GM19438 (cell line): ENCODE measurements around the gene C11orf91.
"Not testable (repeated sequence)": the region's sequence is repeated elsewhere in the genome, so short reads cannot be mapped to it uniquely, and the experiment has no call there.

Experiments used
- ATAC-seq: cut with Tn5 transposase; IDR thresholded peaks from one replicate; pipeline ENCODE4 v1.9.1; 2021; ENCODE audit warnings: low read depth; ENCODE audit not compliant: unreplicated experiment

Gene C11orf91, protein sequence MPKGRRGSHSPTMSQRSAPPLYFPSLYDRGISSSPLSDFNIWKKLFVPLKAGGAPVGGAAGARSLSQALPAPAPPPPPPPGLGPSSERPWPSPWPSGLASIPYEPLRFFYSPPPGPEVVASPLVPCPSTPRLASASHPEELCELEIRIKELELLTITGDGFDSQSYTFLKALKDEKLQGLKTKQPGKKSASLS

DNA sequence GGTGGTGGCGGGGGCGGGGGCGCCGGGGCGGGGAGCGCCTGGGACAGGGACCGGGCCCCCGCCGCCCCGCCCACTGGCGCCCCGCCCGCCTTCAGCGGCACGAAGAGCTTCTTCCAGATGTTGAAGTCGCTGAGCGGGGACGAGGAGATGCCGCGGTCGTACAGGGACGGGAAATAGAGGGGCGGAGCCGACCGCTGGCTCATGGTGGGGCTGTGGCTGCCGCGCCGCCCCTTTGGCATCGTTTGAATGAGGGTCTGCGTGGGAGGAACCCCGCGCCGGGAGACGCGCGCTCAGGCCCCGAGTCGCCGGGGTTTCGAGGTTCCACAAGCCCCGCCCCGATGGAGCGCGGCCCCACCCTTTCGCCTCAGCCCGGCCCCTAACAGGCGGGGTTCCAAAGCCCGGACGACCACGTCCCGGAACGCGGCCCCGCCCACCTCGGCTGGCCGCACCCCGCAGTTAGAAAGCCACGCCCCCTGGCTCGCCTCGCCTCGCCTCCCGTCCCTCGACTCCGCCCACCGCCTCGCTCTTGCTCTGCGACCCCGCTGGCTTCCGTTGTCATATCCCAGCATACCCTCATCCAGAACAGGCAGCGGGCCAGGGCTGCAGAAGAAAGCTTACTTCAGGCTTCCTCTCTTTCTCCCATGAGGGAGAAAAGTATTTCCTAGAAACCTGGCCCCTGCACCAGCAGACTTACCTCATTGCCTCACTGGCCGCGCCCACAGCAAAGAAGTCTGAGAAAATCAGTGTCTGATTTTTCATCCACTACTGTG lies at the start of gene C11orf91:
Gene C11orf91 (minus strand): TSS at position 325 of the 770 bp plus-strand sequence. CDS start 86 bp downstream, at position 239.
- ATAC-seq: peak; percentile 82

DNA sequence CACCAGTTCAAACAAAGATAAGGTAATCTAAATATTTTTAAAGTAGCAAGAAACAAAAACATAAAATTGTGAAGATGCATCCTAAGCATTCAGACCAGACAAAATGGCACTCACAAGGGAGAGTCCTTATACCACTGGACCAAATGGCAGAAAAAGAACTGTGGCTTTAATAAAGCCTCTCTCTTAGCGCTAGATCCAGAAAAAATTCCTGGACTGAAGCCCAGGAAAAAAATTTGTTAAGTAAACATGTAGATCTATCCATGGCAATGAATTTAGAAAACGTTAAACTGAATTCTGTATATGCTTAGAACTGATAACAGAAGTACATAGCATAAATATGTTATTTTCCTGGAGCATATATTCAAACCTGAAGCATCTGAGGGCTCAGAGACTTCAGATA lies 47.4 kb upstream of the C11orf91 start:
- no peak for ATAC-seq

DNA sequence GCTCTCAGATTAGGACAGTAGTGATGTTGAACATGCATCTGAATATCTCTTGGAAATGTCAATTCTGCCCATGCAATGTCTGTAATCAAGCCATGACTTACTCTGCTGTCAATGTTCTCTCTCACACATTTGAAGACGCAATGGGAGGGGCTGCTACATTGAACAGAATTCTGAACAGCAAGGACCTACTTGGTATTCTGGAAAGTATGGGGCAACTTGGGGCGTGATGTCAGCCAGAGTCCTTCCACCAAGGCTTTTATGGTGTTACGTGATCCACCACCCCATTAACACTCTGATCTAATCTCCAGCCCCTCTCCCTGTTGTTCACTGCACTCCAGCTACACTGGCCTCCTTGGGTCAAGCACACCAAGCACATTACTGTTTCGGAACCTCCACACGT lies 42.7 kb upstream of the C11orf91 start:
- no peak for ATAC-seq

DNA sequence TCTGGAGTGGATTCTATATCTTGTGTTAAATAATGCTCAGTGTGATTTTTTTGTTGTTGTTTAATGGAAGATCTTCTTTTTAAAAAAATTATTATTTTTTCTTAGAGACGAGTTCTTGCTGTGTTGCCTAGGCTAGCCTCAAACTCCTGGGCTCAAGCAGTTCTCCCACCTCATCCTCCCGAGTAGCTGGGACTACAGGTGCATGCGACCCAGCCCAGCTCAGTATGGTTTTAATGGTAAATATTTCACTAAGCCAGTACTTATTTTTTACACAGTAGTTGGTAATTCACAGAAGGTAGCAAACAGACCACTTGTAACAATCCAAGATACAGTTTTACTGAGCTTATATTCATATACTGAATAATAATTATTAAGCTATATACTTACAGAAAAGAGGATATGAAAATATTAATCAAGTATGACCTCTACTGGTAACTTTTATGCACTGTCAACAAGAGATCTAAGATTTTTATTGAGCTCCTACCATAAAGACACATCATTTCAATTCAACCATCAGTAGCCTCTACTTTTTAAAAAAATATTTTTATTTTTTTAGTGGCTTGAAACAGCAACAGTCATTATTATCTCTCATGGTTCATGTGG lies 41.7 kb upstream of the C11orf91 start:
- no peak for ATAC-seq

DNA sequence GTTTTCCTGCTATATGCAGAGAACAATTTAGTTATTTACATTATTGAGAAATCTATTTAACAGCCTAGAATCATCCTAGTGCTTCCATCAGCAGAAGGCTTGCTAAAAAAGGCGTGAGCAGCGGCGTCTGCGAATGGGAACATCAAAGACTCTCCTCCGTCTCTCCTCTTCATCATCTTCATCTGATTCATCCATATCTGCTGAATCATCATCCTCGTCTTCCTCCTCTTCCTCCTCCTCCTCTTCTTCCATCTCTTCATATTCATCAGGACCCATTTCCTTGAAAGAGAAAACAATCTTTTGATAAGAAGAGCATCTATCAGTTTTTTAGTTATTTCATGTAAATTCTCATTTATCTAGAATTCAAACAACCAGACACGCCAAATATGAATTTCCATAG lies 41.2 kb upstream of the C11orf91 start:
- ATAC-seq: no peak

DNA sequence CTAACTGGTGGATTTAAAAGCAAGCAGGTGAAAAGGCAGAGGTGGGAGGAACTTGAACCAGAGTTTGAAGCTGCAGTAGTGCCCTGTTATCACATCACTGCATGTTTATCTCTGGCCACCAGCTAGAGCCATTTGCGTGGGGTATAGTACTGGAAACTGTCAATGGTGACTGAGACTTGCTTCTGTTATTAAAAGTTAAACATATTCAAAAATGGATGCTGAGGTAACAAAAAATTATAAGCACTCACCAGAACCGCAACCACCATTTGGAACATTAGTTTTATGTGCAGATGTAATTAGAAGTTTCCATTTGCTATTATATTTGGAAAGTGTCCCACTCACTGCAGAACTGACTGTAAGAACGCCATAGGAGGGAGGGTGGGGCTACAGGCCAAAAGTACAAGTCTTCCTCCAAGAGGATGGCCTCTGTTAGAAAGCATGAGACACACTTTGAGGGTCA lies 36.8 kb upstream of the C11orf91 start:
- ATAC-seq: no peak

DNA sequence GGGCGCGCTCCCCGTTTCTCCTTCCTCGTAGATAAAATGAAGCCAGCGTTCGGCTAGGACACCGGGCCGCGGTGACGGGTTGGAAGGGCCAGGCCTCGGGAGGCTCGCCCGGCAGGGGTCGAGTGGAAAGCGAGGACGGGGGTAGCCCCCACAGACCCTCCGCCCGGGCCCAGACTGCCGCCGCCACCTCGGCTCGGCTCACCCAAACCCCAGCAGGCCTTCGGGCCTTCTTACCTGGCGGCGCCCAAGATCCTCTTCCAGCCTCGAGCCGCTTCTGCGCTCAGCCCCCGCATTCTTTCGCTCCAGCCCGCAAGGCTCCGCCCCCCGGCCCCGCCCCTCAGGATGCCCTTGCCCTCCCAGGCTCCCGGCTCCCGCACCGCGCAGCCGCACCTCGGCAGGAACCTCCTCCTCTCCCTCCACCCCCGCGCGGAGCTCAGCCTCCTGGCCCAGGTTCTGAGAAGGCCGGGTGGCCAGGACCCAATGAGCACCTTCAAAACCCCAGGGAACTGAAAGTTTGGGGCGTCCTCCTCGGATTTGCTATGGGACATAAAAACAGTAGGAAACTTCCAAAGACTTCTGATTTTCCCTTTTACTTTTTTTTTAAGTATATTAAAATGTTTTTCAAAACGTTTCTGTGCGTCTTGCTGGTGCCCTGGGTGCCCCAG lies 35.7 kb upstream of the C11orf91 start, which contains the start of gene CD59:
Gene CD59 (minus strand): TSS at position 276 of the 665 bp plus-strand sequence. CDS start 13,978 bp downstream, outside the sequence.
- ATAC-seq: peak; percentile 59

DNA sequence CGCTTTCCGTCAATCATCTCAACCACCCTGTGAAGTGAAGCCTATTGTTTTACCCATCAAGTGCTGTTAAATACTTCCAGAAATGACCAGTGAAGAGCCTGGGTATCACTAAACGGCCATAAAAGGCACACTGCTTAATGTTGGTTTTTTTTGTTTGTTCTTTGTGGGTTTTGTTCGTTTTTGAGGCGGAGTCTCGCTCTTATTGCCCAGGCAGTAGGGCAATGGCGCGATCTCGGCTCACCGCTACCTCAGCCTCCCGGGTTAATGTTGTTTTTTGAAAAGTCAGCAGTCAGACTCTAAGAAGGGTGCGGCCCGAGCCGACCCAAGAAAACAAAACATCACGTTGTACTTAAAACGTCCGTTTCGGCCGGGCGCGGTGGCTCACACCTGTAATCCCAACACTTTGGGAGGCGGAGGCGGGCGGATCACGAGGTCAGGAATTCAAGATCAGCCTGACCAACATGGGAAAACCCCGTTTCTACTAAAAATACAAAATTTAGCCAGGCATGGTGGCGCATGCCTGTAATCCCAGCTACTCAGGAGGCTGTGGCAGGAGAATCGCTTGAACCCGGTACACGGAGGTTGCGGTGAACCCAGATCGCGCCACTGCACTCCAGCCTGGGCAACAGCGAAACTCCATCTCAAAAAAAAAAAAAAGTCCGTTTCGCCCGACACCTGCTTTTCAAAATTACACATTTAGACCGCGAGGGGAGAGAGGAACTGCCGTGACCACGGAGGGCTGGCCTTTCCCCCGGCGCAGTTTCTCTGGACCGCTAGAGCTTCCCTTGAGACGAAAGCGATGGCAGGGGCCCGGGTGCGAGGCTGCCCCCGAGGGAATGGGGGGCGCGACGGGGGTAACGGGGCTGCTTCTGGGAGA lies 34.9 kb upstream of the C11orf91 start:
- ATAC-seq: peak; percentile 55

DNA sequence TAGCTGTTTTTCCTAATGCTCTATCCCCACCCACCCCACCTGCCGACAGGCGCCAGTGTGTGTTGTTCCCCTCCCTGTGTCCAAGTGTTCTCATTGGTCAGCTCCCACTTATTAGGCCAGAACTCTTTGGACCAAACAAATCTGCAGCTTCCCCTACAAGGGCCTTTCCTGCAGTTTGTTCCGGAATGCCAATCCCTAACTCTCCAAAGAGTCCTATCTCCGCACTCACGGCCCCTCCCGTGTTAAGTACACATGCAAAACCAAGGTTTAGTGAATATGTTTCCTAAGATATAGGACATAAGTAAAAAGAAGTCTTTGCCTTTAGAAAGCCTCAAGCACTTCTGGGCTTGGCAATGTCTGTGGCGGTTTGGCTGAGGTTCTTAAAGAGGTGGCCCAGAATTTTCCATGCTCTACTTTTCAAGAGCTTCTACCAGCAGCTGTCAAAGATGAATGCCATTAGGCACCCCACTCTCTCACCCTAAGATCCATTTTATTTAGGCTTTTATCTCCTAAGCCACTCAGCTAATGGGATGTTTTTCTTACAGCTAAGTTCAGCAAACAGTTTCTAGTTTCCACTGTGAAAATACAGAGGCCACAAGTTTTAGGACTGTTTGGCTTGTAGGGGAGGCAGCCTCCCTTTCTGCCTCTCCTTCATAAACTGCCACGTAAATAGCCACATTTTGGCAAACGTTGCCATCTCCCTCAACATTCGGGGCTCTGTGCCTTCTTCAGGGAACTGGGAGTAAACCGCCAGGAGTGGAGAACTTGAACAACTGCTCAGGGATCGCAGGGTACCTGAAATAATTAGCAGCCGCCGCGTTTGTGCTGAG lies 34.0 kb upstream of the C11orf91 start:
- no peak for ATAC-seq

DNA sequence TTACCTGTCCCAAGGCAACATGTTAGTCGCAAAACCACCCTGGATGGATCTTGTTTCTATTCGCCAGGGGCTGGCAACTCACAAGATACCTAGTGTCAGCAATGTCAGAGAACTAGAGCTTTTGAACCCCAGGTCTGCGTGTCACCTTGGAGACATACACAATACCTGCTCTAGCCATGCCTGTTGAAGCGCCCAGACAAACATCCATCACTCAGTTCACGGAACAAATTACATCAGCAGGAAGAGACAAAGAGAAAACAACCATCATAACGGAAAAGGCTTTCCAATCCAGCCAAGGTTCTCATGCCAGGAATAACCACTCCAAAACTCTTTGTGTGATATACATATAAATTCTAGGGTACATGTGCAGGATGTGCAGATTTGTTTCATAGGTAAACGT lies 33.4 kb upstream of the C11orf91 start:
- no peak for ATAC-seq

DNA sequence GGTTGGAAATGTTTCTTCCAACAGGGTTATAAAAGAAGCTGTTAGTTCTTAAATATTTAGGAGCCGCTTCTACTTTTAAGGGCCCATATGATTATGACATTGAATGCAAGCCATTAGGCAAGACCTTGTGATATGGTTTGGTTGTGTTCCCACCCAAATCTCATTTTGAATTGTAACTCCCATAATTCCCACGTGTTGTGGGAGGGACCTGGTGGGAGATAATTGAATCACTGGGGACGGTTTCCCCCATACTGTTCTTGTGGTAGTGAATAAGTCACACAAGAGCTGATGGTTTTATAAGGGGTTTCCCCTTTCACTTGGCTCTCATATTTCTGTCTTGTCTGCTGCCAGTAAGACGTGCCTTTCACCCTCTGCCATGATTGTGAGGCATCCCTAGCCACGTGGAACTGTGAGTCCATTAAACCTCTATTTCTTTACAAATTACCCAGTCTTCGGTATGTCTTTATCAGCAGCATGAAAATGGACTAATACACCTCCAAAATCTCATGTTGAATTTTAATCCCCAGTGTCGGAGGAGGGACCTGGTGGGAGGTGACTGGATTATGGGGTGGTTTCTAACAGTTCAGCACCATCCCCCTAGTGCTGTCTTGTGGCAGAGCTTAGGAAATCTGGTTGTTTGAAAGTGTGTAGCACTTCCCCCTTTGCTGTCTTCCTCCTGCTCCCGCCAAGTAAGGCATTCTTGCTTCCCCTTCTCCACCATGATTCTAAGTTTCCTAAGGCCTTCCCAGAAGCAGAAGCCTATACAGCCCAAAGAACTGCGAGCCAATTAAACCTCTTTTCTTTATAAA lies 31.3 kb upstream of the C11orf91 start:
- no peak for ATAC-seq

DNA sequence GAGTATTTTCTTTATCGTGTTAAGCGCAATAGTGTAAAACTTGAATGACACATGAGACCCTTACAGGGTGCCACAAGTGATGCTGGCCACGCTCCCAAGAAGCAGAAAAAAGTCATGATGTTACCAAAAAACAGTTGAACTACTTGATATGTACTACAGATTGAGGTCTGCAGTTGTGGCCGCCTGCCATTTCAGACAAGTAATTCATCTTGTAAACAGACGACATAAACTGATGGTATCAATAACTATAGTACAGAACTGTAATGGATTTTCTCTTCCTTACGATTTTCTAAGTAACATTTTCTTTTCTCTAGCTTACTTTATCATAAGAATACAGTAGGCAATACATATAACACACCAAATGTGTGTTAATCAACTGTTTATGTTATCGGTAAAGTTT lies 30.1 kb upstream of the C11orf91 start:
- no peak for ATAC-seq

DNA sequence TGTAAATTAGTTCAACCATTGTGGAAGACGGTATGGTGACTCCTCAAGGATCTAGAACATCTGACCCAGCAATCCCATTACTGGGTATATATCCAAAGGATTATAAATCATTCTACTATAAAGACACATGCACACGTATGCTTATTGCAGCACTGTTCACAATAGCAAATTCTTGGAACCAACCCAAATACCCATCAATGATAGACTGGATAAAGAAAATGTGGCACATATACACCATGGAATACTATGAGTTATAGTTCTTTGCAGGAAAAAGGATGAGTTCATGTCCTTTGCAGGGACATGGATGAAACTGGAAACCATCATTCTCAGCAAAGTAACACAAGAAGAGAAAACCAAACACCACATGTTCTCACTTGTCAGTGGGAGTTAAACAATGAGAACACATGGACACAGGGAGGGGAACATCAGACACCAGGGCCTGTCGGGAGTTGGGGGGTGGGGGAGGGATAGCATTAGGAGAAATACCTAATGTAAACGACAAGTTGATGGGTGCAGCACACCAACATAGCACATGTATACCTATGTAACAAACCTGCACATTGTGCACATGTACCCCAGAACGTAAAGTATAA lies 28.5 kb upstream of the C11orf91 start:
- not testable (repeated sequence) for ATAC-seq

DNA sequence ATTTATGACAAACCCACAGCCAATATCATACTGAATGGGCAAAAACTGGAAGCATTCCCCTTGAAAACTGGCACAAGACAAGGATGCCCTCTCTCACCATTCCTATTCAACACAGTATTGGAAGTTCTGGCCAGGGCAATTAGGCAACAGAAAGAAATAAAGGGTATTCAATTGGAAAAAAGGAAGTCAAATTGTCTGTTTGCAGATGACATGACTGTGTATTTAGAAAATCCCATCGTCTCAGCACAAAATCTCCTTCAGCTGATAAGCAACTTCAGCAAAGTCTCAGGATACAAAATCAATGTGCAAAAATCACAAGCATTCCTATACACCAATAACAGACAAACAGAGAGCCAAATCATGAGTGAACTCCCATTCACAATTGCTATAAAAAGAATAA lies 26.9 kb upstream of the C11orf91 start:
- ATAC-seq: not testable (repeated sequence)

DNA sequence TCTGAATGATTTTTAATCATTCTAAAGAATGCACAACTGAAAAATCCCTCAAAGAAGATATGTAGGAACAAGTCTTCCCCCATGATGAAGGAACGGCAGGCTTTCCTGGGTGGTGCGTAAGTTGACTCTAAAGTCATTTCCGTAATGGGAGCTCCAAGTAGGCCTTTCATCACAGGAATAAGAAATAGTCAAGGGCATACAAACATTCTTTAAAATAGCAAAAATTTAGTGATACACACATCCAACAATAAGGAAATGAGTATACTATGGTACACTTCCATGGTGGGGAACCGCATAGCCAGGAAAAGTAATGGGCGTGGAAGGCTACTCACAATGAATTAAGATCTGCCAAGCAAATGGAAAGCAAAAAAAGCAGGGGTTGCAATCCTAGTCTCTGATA lies 24.9 kb upstream of the C11orf91 start:
- no peak for ATAC-seq

DNA sequence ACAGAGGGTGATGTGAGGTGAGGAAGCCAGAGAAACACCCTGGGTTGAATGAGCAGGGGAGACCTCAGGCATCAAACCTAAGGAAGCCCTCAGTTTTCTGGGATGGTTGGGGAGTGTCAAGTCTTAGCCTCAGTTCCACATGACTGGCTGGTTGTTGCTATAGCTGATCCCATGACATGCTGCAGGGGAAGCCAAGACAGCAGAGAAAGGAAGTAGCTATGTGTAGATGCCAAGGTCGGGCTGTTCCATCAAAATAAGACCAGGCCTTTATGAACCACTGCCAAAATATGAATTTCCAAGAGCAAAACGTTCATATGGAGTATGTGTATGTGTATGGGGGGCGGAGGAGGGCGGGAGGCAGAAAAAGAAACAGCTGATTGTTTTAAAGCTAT lies 24.0 kb upstream of the C11orf91 start:
- no peak for ATAC-seq

DNA sequence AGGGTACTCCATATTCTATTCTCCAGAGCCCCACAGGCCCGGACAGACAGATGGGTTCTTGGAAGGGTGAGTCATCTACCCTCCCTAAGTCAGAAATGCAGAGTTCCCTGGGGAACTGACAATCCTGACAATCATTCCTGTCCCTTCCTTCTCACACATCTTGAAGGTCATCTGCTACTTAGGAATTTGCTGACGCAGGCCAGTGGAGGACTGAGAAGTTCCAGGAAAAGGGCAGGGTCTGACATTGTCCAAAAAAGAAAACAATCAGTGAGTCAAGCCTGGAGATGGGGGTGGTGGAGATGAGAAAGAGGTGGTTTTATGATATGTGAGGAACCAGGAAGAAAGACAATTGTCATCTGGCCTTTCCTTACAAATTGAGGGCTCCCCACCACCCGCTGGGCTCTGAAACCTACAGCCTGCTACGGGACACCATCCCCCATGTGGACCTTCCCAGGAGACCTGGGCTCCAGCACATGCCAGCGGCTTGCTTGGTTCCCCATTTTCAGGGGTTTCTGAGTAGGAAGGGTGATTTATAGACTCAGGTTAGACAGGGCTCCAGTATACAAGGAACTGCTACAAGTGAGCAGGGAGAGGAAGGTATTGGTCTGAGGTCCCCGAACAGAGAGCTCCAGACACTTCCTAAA lies 22.7 kb upstream of the C11orf91 start:
- ATAC-seq: no peak
